Measurements from ENCODE around the gene PRKRIP1. TPM values are rescaled to one million over a fixed set of nuclear protein-coding genes. Genes with fewer than 3 reads are reported as not detected.
"Not testable (repeated sequence)": the region's sequence is repeated elsewhere in the genome, so short reads cannot be mapped to it uniquely, and the experiment has no call there.

The PRKRIP1 gene
- total RNA-seq, 6 donors from 2014 or later = 17.8 to 80.7 (median 23.0) TPM

DNA sequence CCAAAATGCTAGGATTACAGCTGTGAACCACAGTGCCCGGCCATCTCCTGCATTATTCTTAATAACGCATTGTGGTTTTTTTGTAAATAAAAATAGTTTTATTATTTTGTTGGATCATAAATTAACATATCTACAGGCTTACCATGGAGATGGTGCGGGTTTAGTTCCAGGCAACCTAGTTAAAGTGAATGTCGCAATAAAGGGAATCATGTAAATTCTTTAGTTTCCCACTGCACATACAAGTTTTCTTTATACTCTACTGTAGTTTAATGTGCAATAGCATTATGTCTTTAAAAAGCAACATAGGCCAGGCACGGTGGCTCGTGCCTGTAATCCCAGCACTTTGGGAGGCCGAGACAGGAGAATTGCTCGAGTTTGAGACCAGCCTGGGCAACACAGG is 2.4 kb downstream of the PRKRIP1 start:
- TF ChIP-seq POLR2AphosphoS5 (IDR thresholded peaks at IDR 0.05) = no peak
- TF ChIP-seq POLR2A (IDR thresholded peaks at IDR 0.05) = no peak
- no peak for TF ChIP-seq EP300 (IDR thresholded peaks at IDR 0.05)
- TF ChIP-seq, protein P1, sequence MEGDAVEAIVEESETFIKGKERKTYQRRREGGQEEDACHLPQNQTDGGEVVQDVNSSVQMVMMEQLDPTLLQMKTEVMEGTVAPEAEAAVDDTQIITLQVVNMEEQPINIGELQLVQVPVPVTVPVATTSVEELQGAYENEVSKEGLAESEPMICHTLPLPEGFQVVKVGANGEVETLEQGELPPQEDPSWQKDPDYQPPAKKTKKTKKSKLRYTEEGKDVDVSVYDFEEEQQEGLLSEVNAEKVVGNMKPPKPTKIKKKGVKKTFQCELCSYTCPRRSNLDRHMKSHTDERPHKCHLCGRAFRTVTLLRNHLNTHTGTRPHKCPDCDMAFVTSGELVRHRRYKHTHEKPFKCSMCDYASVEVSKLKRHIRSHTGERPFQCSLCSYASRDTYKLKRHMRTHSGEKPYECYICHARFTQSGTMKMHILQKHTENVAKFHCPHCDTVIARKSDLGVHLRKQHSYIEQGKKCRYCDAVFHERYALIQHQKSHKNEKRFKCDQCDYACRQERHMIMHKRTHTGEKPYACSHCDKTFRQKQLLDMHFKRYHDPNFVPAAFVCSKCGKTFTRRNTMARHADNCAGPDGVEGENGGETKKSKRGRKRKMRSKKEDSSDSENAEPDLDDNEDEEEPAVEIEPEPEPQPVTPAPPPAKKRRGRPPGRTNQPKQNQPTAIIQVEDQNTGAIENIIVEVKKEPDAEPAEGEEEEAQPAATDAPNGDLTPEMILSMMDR (IDR thresholded peaks at IDR 0.05) = no peak
- peaks cover 8 to 48% (median 44%) of the 10 kb centered on the region in 4 donors for H3K36me3 ChIP-seq
- H3K4me3 ChIP-seq = no peak overlapping the region
- DNase-seq = no peak
- no peak for ATAC-seq (ENCODE audit: low FRiP score in 2 of 2)
- 96% methylated on average over 8 of the region's 8 CpGs for WGBS, 2 donors
- H3K4me1 ChIP-seq = peaks cover 9 to 20% (median 14%) of the 10 kb centered on the region in 4 donors
- H3K27me3 ChIP-seq = no peaks in the 10 kb centered on the region
- H3K9me3 ChIP-seq = no peaks in the 10 kb centered on the region
- H3K27ac ChIP-seq = no peak overlapping the region

DNA sequence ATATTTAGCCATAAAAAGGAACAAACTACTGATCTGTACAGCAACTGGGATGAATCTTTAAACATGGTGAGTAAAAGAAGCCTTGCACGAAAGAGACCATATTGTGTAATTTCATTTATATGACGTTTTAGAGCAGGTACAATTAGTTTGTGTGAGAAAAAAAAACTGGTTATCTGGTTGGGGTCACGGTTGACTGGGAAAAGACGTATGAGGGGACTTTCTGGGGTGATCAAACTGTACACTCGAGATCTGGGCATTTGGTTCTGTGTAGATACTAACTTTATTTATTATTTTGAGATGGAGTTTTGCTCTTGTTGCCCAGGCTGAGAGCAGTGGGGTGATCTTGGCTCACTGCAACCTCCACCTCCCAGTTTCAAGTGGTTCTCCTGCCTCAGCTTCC is 4.2 kb downstream of the PRKRIP1 start:
- peaks cover 9 to 16% (median 14%) of the 10 kb centered on the region in 4 donors for H3K4me1 ChIP-seq
- H3K27me3 ChIP-seq = no peaks in the 10 kb centered on the region
- DNase-seq (no peak), ATAC-seq (ENCODE audit: low FRiP score in 2 of 2) (no peak)
- TF ChIP-seq, protein P1 (IDR thresholded peaks at IDR 0.05) = no peak
- no peak for TF ChIP-seq EP300 (IDR thresholded peaks at IDR 0.05)
- no peak for TF ChIP-seq POLR2A (IDR thresholded peaks at IDR 0.05)
- no peak for TF ChIP-seq POLR2AphosphoS5 (IDR thresholded peaks at IDR 0.05)
- 92% methylated on average over 5 of the region's 5 CpGs for WGBS, 2 donors
- peaks cover 8 to 65% (median 56%) of the 10 kb centered on the region in 4 donors for H3K36me3 ChIP-seq
- no peak overlapping the region for H3K27ac ChIP-seq
- H3K4me3 ChIP-seq = no peak overlapping the region
- H3K9me3 ChIP-seq = no peaks in the 10 kb centered on the region

DNA sequence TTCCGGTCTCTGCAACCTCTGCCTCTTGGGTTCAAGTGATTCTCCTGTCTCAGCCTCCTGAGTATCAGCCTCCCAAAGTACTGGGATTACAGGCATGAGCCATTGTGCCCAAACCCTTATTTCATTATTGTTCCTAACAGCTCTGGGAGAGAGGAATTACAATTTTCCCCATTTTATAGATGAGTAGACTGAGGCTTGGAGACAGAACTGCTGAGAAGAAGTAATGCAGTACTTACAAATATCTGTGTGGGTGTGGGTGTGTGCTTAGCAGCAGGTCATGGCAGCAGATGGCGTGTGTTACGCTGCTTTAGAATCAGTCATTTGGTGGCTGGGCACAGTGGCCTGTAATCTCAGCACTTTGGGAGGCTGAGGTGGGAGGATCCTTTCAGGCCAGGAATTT is 7.4 kb downstream of the PRKRIP1 start:
- ATAC-seq (ENCODE audit: low FRiP score in 2 of 2) (no peak), DNase-seq (no peak)
- 95 to 97% methylated on average over 3 of the region's 3 CpGs for WGBS, 2 donors
- Histone ChIP-seq H3K27ac (no peak overlapping the region), H3K4me3 (no peak overlapping the region), H3K9me3 (no peaks in the 10 kb centered on the region), H3K36me3 (peaks cover 23 to 97% (median 83%) of the 10 kb centered on the region in 4 donors), H3K4me1 (no peaks in the 10 kb centered on the region), H3K27me3 (no peaks in the 10 kb centered on the region)
- TF ChIP-seq EP300 (IDR thresholded peaks at IDR 0.05) (no peak), POLR2AphosphoS5 (IDR thresholded peaks at IDR 0.05) (no peak), POLR2A (IDR thresholded peaks at IDR 0.05) (no peak)
- TF ChIP-seq, protein P1 (IDR thresholded peaks at IDR 0.05) = no peak

DNA sequence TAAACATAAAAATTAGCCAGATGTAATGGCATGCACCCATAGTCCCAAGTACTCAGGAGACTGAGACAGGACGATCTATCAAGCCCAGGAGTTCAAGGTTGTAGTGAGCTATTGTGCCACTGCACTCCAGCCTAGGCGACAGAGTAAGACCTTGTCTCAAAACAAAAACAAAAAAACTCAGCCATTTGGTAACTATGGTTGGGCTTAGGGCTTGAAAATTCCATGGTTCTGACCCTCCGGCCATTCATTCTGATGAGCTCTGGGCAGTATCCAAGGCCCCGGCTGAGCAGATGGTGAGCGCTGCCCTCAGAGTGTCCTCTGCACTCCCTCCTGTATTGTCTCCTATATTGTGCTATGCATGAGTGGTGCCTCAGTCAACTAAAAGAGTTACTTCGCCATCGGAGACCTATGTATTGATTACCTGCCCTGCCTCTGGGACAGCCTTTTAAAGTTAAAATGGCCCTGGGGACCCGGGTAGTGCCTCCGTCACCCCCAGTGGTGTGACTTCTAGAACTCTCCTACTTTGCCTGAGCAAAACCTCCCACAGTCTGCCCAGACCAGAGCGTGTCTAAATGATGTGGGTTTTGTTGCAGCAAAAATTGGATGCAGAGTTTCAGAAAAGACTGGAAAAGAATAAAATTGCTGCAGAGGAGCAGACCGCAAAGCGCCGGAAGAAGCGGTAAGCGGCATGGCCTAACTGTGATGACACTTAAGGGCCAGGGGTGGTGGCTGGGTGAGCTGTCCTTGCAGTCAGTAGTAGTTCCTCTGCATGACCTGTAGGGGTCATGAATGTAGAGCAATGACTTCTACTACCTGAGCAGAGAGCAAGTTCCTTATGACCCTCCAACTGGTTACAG is 8.1 kb downstream of the PRKRIP1 start:
- TF ChIP-seq, protein P1 (IDR thresholded peaks at IDR 0.05) = peak; percentile 67 to 81 (median 72)
- no peak for TF ChIP-seq EP300 (IDR thresholded peaks at IDR 0.05)
- Histone ChIP-seq H3K36me3 (peaks cover 23 to 99% (median 84%) of the 10 kb centered on the region in 4 donors), H3K4me1 (no peaks in the 10 kb centered on the region), H3K27ac (no peak overlapping the region), H3K4me3 (no peak overlapping the region), H3K9me3 (no peaks in the 10 kb centered on the region), H3K27me3 (no peaks in the 10 kb centered on the region)
- peak in 1 of 2 donors; percentile 46 for DNase-seq
- WGBS, 2 donors = 72 to 74% methylated on average over 15 of the region's 15 CpGs
- peak; percentile 92 for ATAC-seq (ENCODE audit: low FRiP score in 2 of 2)

DNA sequence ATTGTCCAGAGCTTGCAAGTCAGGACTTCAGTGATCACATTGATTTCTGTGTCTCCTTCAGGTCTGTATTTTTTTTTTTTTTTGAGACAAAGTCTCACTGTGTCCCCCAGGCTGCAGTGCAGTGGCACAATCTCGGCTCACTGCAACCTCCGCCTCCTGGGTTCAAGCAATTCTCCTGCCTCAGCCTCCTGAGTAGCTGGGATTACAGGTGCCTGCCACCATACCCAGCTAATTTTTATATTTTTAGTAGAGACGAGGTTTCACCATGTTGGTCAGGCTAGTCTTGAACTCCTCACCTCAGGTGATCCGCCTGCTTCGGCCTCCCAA is 8.7 kb downstream of the PRKRIP1 start:
- not testable (repeated sequence) for H3K9me3 ChIP-seq; H3K4me1 ChIP-seq; ATAC-seq (ENCODE audit: low FRiP score in 2 of 2); H3K4me3 ChIP-seq; H3K27me3 ChIP-seq; DNase-seq; H3K27ac ChIP-seq
- peaks cover 23 to 99% (median 83%) of the 10 kb centered on the region in 4 donors for H3K36me3 ChIP-seq
- WGBS, 2 donors = 92 to 99% methylated on average over 5 of the region's 5 CpGs
